ENCODE results near the gene AHNAK.

DNA sequence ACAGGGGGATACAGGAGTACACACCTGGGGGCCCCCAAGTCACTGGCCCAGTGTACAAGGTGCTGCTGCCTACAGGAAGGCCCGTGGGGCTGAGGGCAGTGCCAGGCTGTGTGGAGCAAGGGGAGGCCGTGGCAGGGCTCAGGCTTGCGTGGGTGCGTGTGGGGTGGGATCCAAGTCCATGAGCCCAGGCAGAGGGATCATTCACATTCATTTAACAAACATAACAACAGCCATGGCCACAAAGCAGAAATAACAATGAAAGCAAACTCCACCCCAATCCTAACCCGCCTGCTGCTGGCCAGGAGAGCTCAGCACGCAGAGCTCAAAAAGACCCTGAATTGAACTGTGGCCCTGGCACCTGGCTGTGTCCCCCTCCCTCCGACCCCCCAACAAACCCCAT is 144.8 kb downstream of the AHNAK start:
- TF ChIP-seq POLR2A (IDR thresholded peaks at IDR 0.05; ENCODE audit: low read depth, low read length), result no peak
- TF ChIP-seq POLR2AphosphoS5 (IDR thresholded peaks at IDR 0.05; ENCODE audit: low read depth, low read length), result no peak
- TF ChIP-seq TAF1 (IDR thresholded peaks at IDR 0.05; ENCODE audit: borderline replicate concordance, low read depth, low read length), result no peak

Measured in GM12892 (cell line).